ENCODE data around the gene PIGS. TPM values are rescaled to one million over a fixed set of nuclear protein-coding genes. Genes with fewer than 3 reads are reported as not detected.
A peak's percentile ranks its signal among the peaks of the same experiment; 100 is the strongest.

Gene PIGS
- total and polyA plus RNA-seq, 9 of the 15 experiments (the other 6 are each of a cell fraction or from before 2014, with no cell fraction given): 47.5 to 138 (median 57.6) TPM

GRCh38 chr17:28527181-28527681 lies 44.1 kb downstream of the PIGS start (continued):
- TF ChIP-seq ARID4B (CRISPR knock-in tag; IDR thresholded peaks at IDR 0.05) (no peak), HNRNPLL (IDR thresholded peaks at IDR 0.05; ENCODE audit: low read depth, low read length, poor library complexity, severe bottlenecking) (no peak), BCLAF1 (IDR thresholded peaks at IDR 0.05; ENCODE audit: borderline replicate concordance in 1 of 2, control insufficient read depth in 1 of 2, low read depth in 2 of 2, low read length in 1 of 2) (no peak), SNIP1 (IDR thresholded peaks at IDR 0.05; ENCODE audit: low read depth) (no peak), MLLT1 (IDR thresholded peaks at IDR 0.05) (peak; percentile 19 to 85; a peak in 1 of 4 replicates), KLF10 (CRISPR knock-in tag; IDR thresholded peaks at IDR 0.05) (no peak), FOXK2 (conservative IDR thresholded peaks at IDR 0.05 in 1 of 2, IDR thresholded peaks at IDR 0.05 in 1 of 2; ENCODE audit: low read depth in 2 of 2) (no peak; a peak in 1 of 4 replicates), FOXO4 (CRISPR knock-in tag; IDR thresholded peaks at IDR 0.05) (no peak), TEAD4 (IDR thresholded peaks at IDR 0.05; ENCODE audit: low read length) (peak; percentile 99), TEAD4 (CRISPR knock-in tag; IDR thresholded peaks at IDR 0.05; ENCODE audit: borderline replicate concordance) (no peak), ZNF764 (CRISPR knock-in tag; IDR thresholded peaks at IDR 0.05; ENCODE audit: low read depth) (no peak), HMBOX1 (IDR thresholded peaks at IDR 0.05) (no peak), ELF2 (CRISPR knock-in tag; IDR thresholded peaks at IDR 0.05) (no peak), EGR1 (conservative IDR thresholded peaks at IDR 0.05) (peak; percentile 97), NRF1 (conservative IDR thresholded peaks at IDR 0.05 in 1 of 2, IDR thresholded peaks at IDR 0.05 in 1 of 2) (no peak)
